CD14-positive monocyte (primary cell): ENCODE results near the gene BZW1. TPM values are rescaled to one million over a fixed set of nuclear protein-coding genes. Genes with fewer than 3 reads are reported as not detected.

Source experiments
- DNase-seq, 3 donors: peaks; one replicate each; pipeline ENCODE4 v3.0.0-alpha.2; 2011 to 2022
- H2AFZ ChIP-seq: 2 replicates; pipeline ENCODE4 v1.6.0; 2012; ENCODE audit warnings: mild to moderate bottlenecking, low read depth, low read length, inconsistent platforms; ENCODE audit not compliant: insufficient read depth, poor library complexity, severe bottlenecking
- H3K27ac ChIP-seq, 2 donors: 1 replicate in 1 of 2; 2 replicates in 1 of 2; pipeline ENCODE4 v1.5.1; 2012 to 2013; ENCODE audit warnings: low read length in 2 of 2, control low read depth in 1 of 2, inconsistent platforms in 1 of 2, low read depth in 1 of 2, mild to moderate bottlenecking in 1 of 2
- H3K27me3 ChIP-seq, 2 donors: one replicate each; pipeline versions ENCODE4 v1.6.0 to v1.6.1; 2011 to 2013; ENCODE audit warnings: low read length in 2 of 2; ENCODE audit not compliant: control insufficient read depth in 2 of 2, insufficient read depth in 2 of 2
- H3K36me3 ChIP-seq, 2 donors: replicated peaks in 1 of 2; 1 replicate in 1 of 2; 2 replicates in 1 of 2; pipeline versions ENCODE4 v1.5.1 to v1.6.1; 2012 to 2013; ENCODE audit warnings: low read length in 2 of 2, control low read depth in 1 of 2, inconsistent platforms in 1 of 2, mild to moderate bottlenecking in 1 of 2; ENCODE audit not compliant: insufficient read depth in 2 of 2, control insufficient read depth in 1 of 2
- H3K4me1 ChIP-seq, 2 donors: 1 replicate in 1 of 2; 2 replicates in 1 of 2; pipeline versions ENCODE4 v1.5.1 to v1.6.1; 2012 to 2013; ENCODE audit warnings: low read length in 2 of 2, control low read depth in 1 of 2, inconsistent platforms in 1 of 2, mild to moderate bottlenecking in 1 of 2, moderate library complexity in 1 of 2; ENCODE audit not compliant: insufficient read depth in 2 of 2, control insufficient read depth in 1 of 2
- H3K4me2 ChIP-seq: replicated peaks from 2 replicates; pipeline ENCODE3; 2012; ENCODE audit warnings: low read length, moderate library complexity, mild to moderate bottlenecking; ENCODE audit not compliant: poor library complexity, severe bottlenecking; ENCODE audit errors: extremely low read depth
- H3K4me3 ChIP-seq, 3 experiments: fragments of 200-600 bp in 1 of 3; sonication (generic) in 1 of 3; replicated peaks in 1 of 3; 1 replicate in 2 of 3; 2 replicates in 1 of 3; pipeline ENCODE4 v1.5.1; 2011 to 2013; ENCODE audit warnings: low read length in 3 of 3, mild to moderate bottlenecking in 3 of 3, control low read depth in 2 of 3, low read depth in 2 of 3, inconsistent platforms in 1 of 3, moderate library complexity in 1 of 3
- H3K79me2 ChIP-seq: 2 replicates; pipeline ENCODE4 v1.6.0; 2012; ENCODE audit warnings: mild to moderate bottlenecking, control low read depth, inconsistent platforms, low read length, moderate library complexity; ENCODE audit not compliant: insufficient read depth
- H3K9ac ChIP-seq: 2 replicates; pipeline ENCODE4 v1.6.0; 2017; ENCODE audit warnings: low read length, mild to moderate bottlenecking; ENCODE audit not compliant: insufficient read depth, poor library complexity, severe bottlenecking
- H3K9me3 ChIP-seq, 2 donors: replicated peaks in 1 of 2; 1 replicate in 1 of 2; 2 replicates in 1 of 2; pipeline versions ENCODE4 v1.5.1 to v1.6.1; 2012 to 2013; ENCODE audit warnings: low read length in 2 of 2, control low read depth in 1 of 2; ENCODE audit not compliant: control insufficient read depth in 1 of 2, insufficient read depth in 1 of 2
- H4K20me1 ChIP-seq: 2 replicates; pipeline ENCODE4 v1.6.0; 2012; ENCODE audit warnings: mild to moderate bottlenecking, low read length, control low read depth, moderate library complexity; ENCODE audit not compliant: insufficient read depth
- H3K27ac Mint-ChIP-seq, 7 donors: one replicate each; pipeline ENCODE4 v1.8.0; 2020; ENCODE audit warnings: mild to moderate bottlenecking in 7 of 7, mixed read lengths in 7 of 7, moderate library complexity in 6 of 7, inconsistent platforms in 2 of 7
- H3K27me3 Mint-ChIP-seq, 3 donors: one replicate each; pipeline ENCODE4 v1.8.0; 2021 to 2022; ENCODE audit warnings: low read depth in 3 of 3, mild to moderate bottlenecking in 3 of 3, mixed read lengths in 3 of 3, moderate library complexity in 3 of 3, inconsistent platforms in 1 of 3
- H3K36me3 Mint-ChIP-seq, 2 donors: one replicate each; pipeline ENCODE4 v1.8.0; 2020; ENCODE audit warnings: mixed read lengths in 2 of 2, inconsistent platforms in 1 of 2, mild to moderate bottlenecking in 1 of 2
- H3K4me1 Mint-ChIP-seq: one replicate; pipeline ENCODE4 v1.8.0; 2020; ENCODE audit warnings: mild to moderate bottlenecking, mixed read lengths
- H3K4me3 Mint-ChIP-seq, 2 donors: one replicate each; pipeline ENCODE4 v1.8.0; 2020; ENCODE audit warnings: mild to moderate bottlenecking in 2 of 2, mixed read lengths in 2 of 2, moderate library complexity in 1 of 2
- H3K9me3 Mint-ChIP-seq, 7 donors: one replicate each; pipeline ENCODE4 v1.8.0; 2020 to 2022; ENCODE audit warnings: mixed read lengths in 7 of 7, mild to moderate bottlenecking in 6 of 7, moderate library complexity in 6 of 7, inconsistent platforms in 2 of 7
- WGBS: methylation state at CpG from one replicate; pipeline ENCODE4 v1.1.5; 2013; ENCODE audit warnings: missing lambda C conversion rate; ENCODE audit not compliant: insufficient coverage; 5-methylcytosine and 5-hydroxymethylcytosine counted together
- intact Hi-C, 2 donors: fragments of 100-400 bp; cut with micrococcal nuclease; formaldehyde crosslinking; loops; one replicate each; pipeline versions ENCODE4 v1.15.0 to v1.15.1; 2023
- polyA plus RNA-seq, 3 donors: library from polyadenylated mRNA; depleted of rRNA in 1 of 3; unstranded in 2 of 3; stranded (reverse) in 1 of 3; fragments of 300-500 nt in 2 of 3; fragments of >200 nt in 1 of 3; fragmentation: Illumina TruSeq in 2 of 3; gene quantifications; 1 replicate in 2 of 3; 2 replicates in 1 of 3; pipeline ENCODE4 v1.2.3, GENCODE V29; 2012 to 2021
- TF ChIP-seq, protein P1 (sequence below): fragments of 200-600 bp; IDR thresholded peaks from one replicate; pipeline ENCODE4 v1.8.0; 2022; ENCODE audit warnings: antibody characterized with exemption, mild to moderate bottlenecking

Gene BZW1
- polyA plus RNA-seq, 3 donors = 58.0 to 221 (median 202) TPM

DNA sequence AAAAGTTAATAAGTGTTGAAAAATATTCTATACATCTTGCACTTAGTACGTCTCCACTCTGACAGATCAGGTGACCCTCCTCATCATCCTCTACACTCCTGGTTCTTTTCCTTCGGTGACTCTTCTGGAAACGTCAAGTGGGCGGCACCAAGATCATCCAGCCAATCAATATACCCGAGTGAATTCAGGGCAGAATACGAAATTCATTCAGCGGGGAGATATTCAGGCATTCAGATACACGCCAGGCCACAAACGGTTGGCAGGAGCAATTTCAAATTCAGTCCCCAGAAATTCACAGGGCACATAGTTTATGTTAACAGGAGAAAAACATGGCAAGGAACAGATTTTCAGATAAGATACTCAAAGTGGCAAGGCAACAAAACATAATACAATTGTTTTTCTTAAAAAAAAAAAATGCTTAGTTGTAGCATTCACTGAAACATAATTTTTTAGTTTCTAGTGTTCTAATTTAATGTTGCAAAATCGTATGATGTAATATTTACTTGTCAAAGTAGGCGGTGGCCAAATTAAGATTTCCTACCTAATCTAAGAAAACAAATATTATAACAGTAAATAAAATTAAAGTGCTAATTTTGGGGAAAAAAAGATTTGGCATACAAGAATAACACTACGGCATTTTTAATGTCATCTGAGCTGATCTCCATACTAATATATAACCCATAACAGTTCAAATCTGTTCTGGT, 48.5 kb downstream of the BZW1 start:
- H3K27ac Mint-ChIP-seq = peak overlapping the region; percentile 63 to 99 (median 79)
- peaks cover 27 to 38% of the 10 kb centered on the region in 2 donors for H3K4me1 ChIP-seq

GRCh38 chr2:200861617-200862155, 50.0 kb downstream of the BZW1 start:
- peak overlapping the region; percentile 98 to 100 (median 100) for H3K27ac Mint-ChIP-seq
- 6% methylated on average over 3 of the region's 4 CpGs for WGBS
- H3K4me2 ChIP-seq = peak overlapping the region; percentile 82
- H3K9ac ChIP-seq = no peak overlapping the region
- H4K20me1 ChIP-seq = peaks cover 74% of the 10 kb centered on the region
- H3K79me2 ChIP-seq = peaks cover 95% of the 10 kb centered on the region
- H3K27me3 Mint-ChIP-seq = no peaks in the 10 kb centered on the region
- TF ChIP-seq, protein P1, sequence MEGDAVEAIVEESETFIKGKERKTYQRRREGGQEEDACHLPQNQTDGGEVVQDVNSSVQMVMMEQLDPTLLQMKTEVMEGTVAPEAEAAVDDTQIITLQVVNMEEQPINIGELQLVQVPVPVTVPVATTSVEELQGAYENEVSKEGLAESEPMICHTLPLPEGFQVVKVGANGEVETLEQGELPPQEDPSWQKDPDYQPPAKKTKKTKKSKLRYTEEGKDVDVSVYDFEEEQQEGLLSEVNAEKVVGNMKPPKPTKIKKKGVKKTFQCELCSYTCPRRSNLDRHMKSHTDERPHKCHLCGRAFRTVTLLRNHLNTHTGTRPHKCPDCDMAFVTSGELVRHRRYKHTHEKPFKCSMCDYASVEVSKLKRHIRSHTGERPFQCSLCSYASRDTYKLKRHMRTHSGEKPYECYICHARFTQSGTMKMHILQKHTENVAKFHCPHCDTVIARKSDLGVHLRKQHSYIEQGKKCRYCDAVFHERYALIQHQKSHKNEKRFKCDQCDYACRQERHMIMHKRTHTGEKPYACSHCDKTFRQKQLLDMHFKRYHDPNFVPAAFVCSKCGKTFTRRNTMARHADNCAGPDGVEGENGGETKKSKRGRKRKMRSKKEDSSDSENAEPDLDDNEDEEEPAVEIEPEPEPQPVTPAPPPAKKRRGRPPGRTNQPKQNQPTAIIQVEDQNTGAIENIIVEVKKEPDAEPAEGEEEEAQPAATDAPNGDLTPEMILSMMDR = no peak
- peak overlapping the region; percentile 89 to 97 for H3K4me3 Mint-ChIP-seq
- H3K27me3 ChIP-seq = no peaks in the 10 kb centered on the region
- peak overlapping the region; percentile 79 to 88 (median 86) for H3K4me3 ChIP-seq
- no peaks in the 10 kb centered on the region for H3K9me3 ChIP-seq
- peaks cover 33 to 52% of the 10 kb centered on the region in 2 donors for H3K4me1 ChIP-seq
- H3K4me1 Mint-ChIP-seq = peaks cover 35% of the 10 kb centered on the region
- peaks cover 0 to 1% (median 0%) of the 10 kb centered on the region in 7 donors for H3K9me3 Mint-ChIP-seq
- intact Hi-C loops = loop anchor here (5.0 to 10.0 kb wide), 3 partner anchors 49 to 227 kb away; partner anchors contain the start of gene BZW1 (in 2 of the 2)
- no peak for DNase-seq
- H3K36me3 ChIP-seq = peaks cover 44 to 49% of the 10 kb centered on the region in 2 donors
- no peak overlapping the region for H2AFZ ChIP-seq
- peaks cover 49 to 56% of the 10 kb centered on the region in 2 donors for H3K36me3 Mint-ChIP-seq
- peak overlapping the region in 1 of 2 donors; percentile 100 for H3K27ac ChIP-seq

More for the DNA sequence above, 48.5 kb downstream of the BZW1 start:
- no peaks in the 10 kb centered on the region for H3K27me3 ChIP-seq
- no peaks in the 10 kb centered on the region for H3K9me3 ChIP-seq
- no peak overlapping the region for H2AFZ ChIP-seq
- WGBS = 42% methylated on average over 2 of the region's 12 CpGs
- intact Hi-C loops = loop anchor here (5.0 to 10.0 kb wide), 3 partner anchors 48 to 225 kb away; partner anchors contain the start of gene BZW1 (in 2 of the 2)
- H3K4me2 ChIP-seq = peak overlapping the region; percentile 82
- peaks cover 0 to 1% (median 0%) of the 10 kb centered on the region in 7 donors for H3K9me3 Mint-ChIP-seq
- H3K36me3 ChIP-seq = peaks cover 59 to 63% of the 10 kb centered on the region in 2 donors
- H3K9ac ChIP-seq = no peak overlapping the region
- H3K4me1 Mint-ChIP-seq = peaks cover 29% of the 10 kb centered on the region
- H4K20me1 ChIP-seq = peaks cover 89% of the 10 kb centered on the region
- TF ChIP-seq, protein P1 = no peak
- peaks cover 56 to 70% of the 10 kb centered on the region in 2 donors for H3K36me3 Mint-ChIP-seq
- peak overlapping the region in 1 of 2 donors; percentile 100 for H3K27ac ChIP-seq
- peak overlapping the region in 1 of 3 experiments; percentile 88 for H3K4me3 ChIP-seq
- peaks cover 96% of the 10 kb centered on the region for H3K79me2 ChIP-seq
- H3K27me3 Mint-ChIP-seq = no peaks in the 10 kb centered on the region
- H3K4me3 Mint-ChIP-seq = peak overlapping the region in 1 of 2 donors; percentile 58
- peak in 1 of 3 donors; percentile 30 for DNase-seq
